ENCODE measurements around the gene TMEM238. TPM values are rescaled to one million over a fixed set of nuclear protein-coding genes. Genes with fewer than 3 reads are reported as not detected.

The TMEM238 gene
- polyA plus RNA-seq, 6 donors from 2014 or later = 0.29 to 0.90 (median 0.40) TPM; not detected in 2

GRCh38 chr19:55383279-55384130 lies 587 bp downstream of the TMEM238 start:
- peak overlapping the region in 4 of 6 donors; percentile 60 to 93 (median 74) for H3K27ac Mint-ChIP-seq
- peaks cover 32 to 58% (median 52%) of the 10 kb centered on the region in 3 donors for H3K4me1 Mint-ChIP-seq

GRCh38 chr19:55382522-55383054 lies 1.5 kb downstream of the TMEM238 start:
- peaks cover 0 to 5% (median 0%) of the 10 kb centered on the region in 7 donors for H3K9me3 Mint-ChIP-seq
- H3K36me3 Mint-ChIP-seq = peaks cover 0 to 4% of the 10 kb centered on the region in 2 donors
- no peaks in the 10 kb centered on the region for H3K27me3 Mint-ChIP-seq
- H3K4me1 Mint-ChIP-seq = peaks cover 28 to 48% (median 46%) of the 10 kb centered on the region in 3 donors
- ATAC-seq (ENCODE audit: low read depth in 2 of 2) (no peak), DNase-seq (no peak)
- H3K4me3 Mint-ChIP-seq = peak overlapping the region; percentile 85 to 100 (median 88)
- H3K27ac Mint-ChIP-seq = peak overlapping the region in 1 of 6 donors; percentile 87

More at GRCh38 chr19:55383279-55384130, 587 bp downstream of the TMEM238 start:
- Mint-ChIP-seq H3K9me3 (peaks cover 0 to 5% (median 0%) of the 10 kb centered on the region in 7 donors), H3K36me3 (peaks cover 0 to 4% of the 10 kb centered on the region in 2 donors), H3K27me3 (no peaks in the 10 kb centered on the region), H3K4me3 (peak overlapping the region; percentile 85 to 100 (median 88))
- ATAC-seq (ENCODE audit: low read depth in 2 of 2) (peak; percentile 5 to 7), DNase-seq (peak; percentile 31)

GRCh38 chr19:55382013-55382412 lies 2.1 kb downstream of the TMEM238 start:
- Mint-ChIP-seq H3K27me3 (no peaks in the 10 kb centered on the region), H3K27ac (no peak overlapping the region), H3K9me3 (peaks cover 0 to 5% (median 0%) of the 10 kb centered on the region in 7 donors), H3K4me3 (peak overlapping the region in 6 of 8 donors; percentile 48 to 100 (median 76)), H3K36me3 (peaks cover 0 to 4% of the 10 kb centered on the region in 2 donors), H3K4me1 (peaks cover 28 to 43% (median 42%) of the 10 kb centered on the region in 3 donors)
- ATAC-seq (ENCODE audit: low read depth in 2 of 2) (no peak), DNase-seq (no peak)

GRCh38 chr19:55379174-55379573 lies 4.9 kb downstream of the TMEM238 start:
- ATAC-seq (ENCODE audit: low read depth in 2 of 2) (no peak), DNase-seq (no peak)
- Mint-ChIP-seq H3K36me3 (no peaks in the 10 kb centered on the region), H3K9me3 (peaks cover 0 to 4% (median 0%) of the 10 kb centered on the region in 7 donors), H3K4me1 (peaks cover 12 to 20% (median 19%) of the 10 kb centered on the region in 3 donors), H3K4me3 (no peak overlapping the region), H3K27ac (no peak overlapping the region), H3K27me3 (peaks cover 0 to 19% (median 10%) of the 10 kb centered on the region in 3 donors)

- Mint-ChIP-seq H3K4me1 (peaks cover 10 to 24% (median 17%) of the 10 kb centered on the region in 3 donors), H3K36me3 (peaks cover 0 to 7% of the 10 kb centered on the region in 2 donors), H3K27ac (no peak overlapping the region), H3K9me3 (peaks cover 0 to 4% (median 0%) of the 10 kb centered on the region in 7 donors), H3K4me3 (no peak overlapping the region), H3K27me3 (peaks cover 6 to 33% (median 21%) of the 10 kb centered on the region in 3 donors)
- ATAC-seq (ENCODE audit: low read depth in 2 of 2) (no peak), DNase-seq (no peak)
Observed at GRCh38 chr19:55377356-55378131, 6.5 kb downstream of the TMEM238 start.

- DNase-seq (no peak), ATAC-seq (ENCODE audit: low read depth in 2 of 2) (no peak)
- Mint-ChIP-seq H3K4me3 (no peak within 1 kb of the TSS), H3K36me3 (peaks cover 0 to 7% of the 10 kb centered on the region in 2 donors), H3K9me3 (no peaks in the 10 kb centered on the region), H3K27me3 (peaks cover 11 to 44% (median 32%) of the 10 kb centered on the region in 3 donors), H3K27ac (no peak within 1 kb of the TSS), H3K4me1 (peaks cover 3 to 18% (median 13%) of the 10 kb centered on the region in 3 donors)
Observed at GRCh38 chr19:55376241-55376933, 7.7 kb downstream of the TMEM238 start, which contains the start of gene TMEM190. Gene TMEM190, plus strand, starts transcription at chr19:55376826. Its CDS starts 28 bp downstream, at chr19:55376854.

- Mint-ChIP-seq H3K27me3 (peaks cover 19 to 62% (median 51%) of the 10 kb centered on the region in 3 donors), H3K36me3 (peaks cover 0 to 25% of the 10 kb centered on the region in 2 donors), H3K4me1 (peaks cover 9 to 24% (median 23%) of the 10 kb centered on the region in 3 donors), H3K9me3 (peaks cover 0 to 6% (median 0%) of the 10 kb centered on the region in 7 donors), H3K4me3 (peak overlapping the region in 1 of 8 donors; percentile 42), H3K27ac (no peak overlapping the region)
- ATAC-seq (ENCODE audit: low read depth in 2 of 2) = no peak
- DNase-seq = no peak
Observed at GRCh38 chr19:55373993-55374757, 9.9 kb downstream of the TMEM238 start.

GRCh38 chr19:55373306-55373992 lies 10.6 kb downstream of the TMEM238 start:
- H3K36me3 Mint-ChIP-seq = peaks cover 0 to 25% of the 10 kb centered on the region in 2 donors
- H3K4me1 Mint-ChIP-seq = peaks cover 9 to 24% (median 23%) of the 10 kb centered on the region in 3 donors
- no peak overlapping the region for H3K27ac Mint-ChIP-seq
- peak overlapping the region in 2 of 8 donors; percentile 22 to 42 for H3K4me3 Mint-ChIP-seq
- H3K27me3 Mint-ChIP-seq = peaks cover 19 to 67% (median 51%) of the 10 kb centered on the region in 3 donors
- DNase-seq = no peak
- H3K9me3 Mint-ChIP-seq = peaks cover 0 to 6% (median 0%) of the 10 kb centered on the region in 7 donors
- no peak for ATAC-seq (ENCODE audit: low read depth in 2 of 2)

GRCh38 chr19:55372316-55373081 lies 11.6 kb downstream of the TMEM238 start:
- Mint-ChIP-seq H3K4me1 (peaks cover 9 to 24% (median 23%) of the 10 kb centered on the region in 3 donors), H3K36me3 (peaks cover 0 to 25% of the 10 kb centered on the region in 2 donors), H3K4me3 (peak overlapping the region in 1 of 8 donors; percentile 44), H3K27me3 (peaks cover 19 to 77% (median 51%) of the 10 kb centered on the region in 3 donors), H3K27ac (no peak overlapping the region), H3K9me3 (peaks cover 0 to 6% (median 0%) of the 10 kb centered on the region in 7 donors)
- DNase-seq (no peak), ATAC-seq (ENCODE audit: low read depth in 2 of 2) (no peak)

- Mint-ChIP-seq H3K27me3 (peaks cover 23 to 80% (median 52%) of the 10 kb centered on the region in 3 donors), H3K4me1 (peaks cover 9 to 20% (median 17%) of the 10 kb centered on the region in 3 donors), H3K27ac (peak within 1 kb of the TSS in 2 of 6 donors; percentile 47 to 88), H3K9me3 (peaks cover 0 to 6% (median 0%) of the 10 kb centered on the region in 7 donors), H3K4me3 (peak within 1 kb of the TSS; percentile 33 to 88 (median 80)), H3K36me3 (peaks cover 0 to 25% of the 10 kb centered on the region in 2 donors)
- DNase-seq (no peak), ATAC-seq (ENCODE audit: low read depth in 2 of 2) (no peak)
Observed at GRCh38 chr19:55370305-55370988, 13.6 kb downstream of the TMEM238 start, which contains the start of gene IL11. Gene IL11, minus strand, starts transcription at chr19:55370463. Its CDS starts 153 bp downstream, at chr19:55370310.

All from naive B cell (primary cell).